ENCODE data around the gene PACRG.

Gene PACRG

GRCh38 chr6:163343609-163344008, 615.8 kb downstream of the PACRG start:
- no peak for DNase-seq

- no peak for DNase-seq
Measured at GRCh38 chr6:163344411-163344810, 616.6 kb downstream of the PACRG start.

GRCh38 chr6:163345931-163346330, 618.2 kb downstream of the PACRG start:
- no peak for DNase-seq

- no peak for DNase-seq
Measured at GRCh38 chr6:163346497-163346961, 618.8 kb downstream of the PACRG start.

GRCh38 chr6:163347021-163347446, 619.3 kb downstream of the PACRG start:
- no peak for DNase-seq

GRCh38 chr6:163348789-163349680, 621.3 kb downstream of the PACRG start:
- DNase-seq = no peak

- no peak for DNase-seq
Measured at GRCh38 chr6:163349696-163350095, 621.9 kb downstream of the PACRG start.

- no peak for DNase-seq
Measured at GRCh38 chr6:163351013-163351412, 623.2 kb downstream of the PACRG start.

- DNase-seq = no peak
Measured at GRCh38 chr6:163352011-163352685, 624.4 kb downstream of the PACRG start.

- DNase-seq = no peak
Measured at GRCh38 chr6:163352966-163353365, 625.2 kb downstream of the PACRG start.

- no peak for DNase-seq
Measured at GRCh38 chr6:163354085-163354484, 626.3 kb downstream of the PACRG start.

- no peak for DNase-seq
Measured at GRCh38 chr6:163354761-163355425, 627.1 kb downstream of the PACRG start.

GRCh38 chr6:163355426-163355991, 627.7 kb downstream of the PACRG start:
- DNase-seq = no peak

GRCh38 chr6:163356324-163356723, 628.5 kb downstream of the PACRG start:
- no peak for DNase-seq

- DNase-seq = no peak
Measured at GRCh38 chr6:163356743-163357142, 629.0 kb downstream of the PACRG start.

GRCh38 chr6:163364641-163365040, 636.9 kb downstream of the PACRG start:
- DNase-seq = no peak
